IMR-90 (cell line): Measurements from ENCODE around the gene MEIOB.

Source experiments
- NFE2L2 ChIP-seq: fragments of 150-350 bp; IDR thresholded peaks from 2 replicates; pipeline ENCODE4 v1.6.1; 2016; ENCODE audit warnings: low read depth, mild to moderate bottlenecking, low read length
- RAD21 ChIP-seq: IDR thresholded peaks from 2 replicates; pipeline ENCODE4 v1.6.1; 2012; ENCODE audit warnings: low read length, improper control_type of control experiment
- RFX5 ChIP-seq: IDR thresholded peaks from 2 replicates; pipeline ENCODE4 v1.8.0; 2012; ENCODE audit warnings: low read depth, mild to moderate bottlenecking, low read length, moderate library complexity
- TF ChIP-seq, protein P1 (sequence below): conservative IDR thresholded peaks from 2 replicates; pipeline ENCODE4 v1.5.1; 2012; ENCODE audit warnings: mild to moderate bottlenecking, low read depth, low read length, improper control_type of control experiment

DNA sequence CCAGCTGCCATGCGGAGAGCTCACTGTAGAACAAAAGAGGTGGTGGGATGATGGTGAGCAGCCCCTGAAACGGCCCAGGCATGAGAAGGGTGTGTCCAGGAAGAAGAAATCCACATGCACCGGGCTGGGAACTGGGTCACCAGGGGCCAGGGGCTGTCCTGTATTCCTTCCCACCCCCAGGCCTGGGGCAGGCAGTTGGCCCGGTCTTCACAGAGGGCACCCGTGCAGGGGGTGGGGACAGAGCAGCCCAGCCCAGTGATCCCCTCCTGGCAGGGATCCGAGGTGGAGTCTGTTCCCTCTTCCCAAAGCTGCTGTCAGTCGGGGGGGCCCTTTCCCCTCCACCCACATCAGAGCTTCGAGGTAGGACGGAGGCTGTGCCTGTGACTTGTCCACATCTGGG lies 37.0 kb upstream of the MEIOB start:
- TF ChIP-seq, protein P1, sequence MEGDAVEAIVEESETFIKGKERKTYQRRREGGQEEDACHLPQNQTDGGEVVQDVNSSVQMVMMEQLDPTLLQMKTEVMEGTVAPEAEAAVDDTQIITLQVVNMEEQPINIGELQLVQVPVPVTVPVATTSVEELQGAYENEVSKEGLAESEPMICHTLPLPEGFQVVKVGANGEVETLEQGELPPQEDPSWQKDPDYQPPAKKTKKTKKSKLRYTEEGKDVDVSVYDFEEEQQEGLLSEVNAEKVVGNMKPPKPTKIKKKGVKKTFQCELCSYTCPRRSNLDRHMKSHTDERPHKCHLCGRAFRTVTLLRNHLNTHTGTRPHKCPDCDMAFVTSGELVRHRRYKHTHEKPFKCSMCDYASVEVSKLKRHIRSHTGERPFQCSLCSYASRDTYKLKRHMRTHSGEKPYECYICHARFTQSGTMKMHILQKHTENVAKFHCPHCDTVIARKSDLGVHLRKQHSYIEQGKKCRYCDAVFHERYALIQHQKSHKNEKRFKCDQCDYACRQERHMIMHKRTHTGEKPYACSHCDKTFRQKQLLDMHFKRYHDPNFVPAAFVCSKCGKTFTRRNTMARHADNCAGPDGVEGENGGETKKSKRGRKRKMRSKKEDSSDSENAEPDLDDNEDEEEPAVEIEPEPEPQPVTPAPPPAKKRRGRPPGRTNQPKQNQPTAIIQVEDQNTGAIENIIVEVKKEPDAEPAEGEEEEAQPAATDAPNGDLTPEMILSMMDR, result no peak
- TF ChIP-seq NFE2L2, result no peak
- no peak for TF ChIP-seq RAD21
- no peak for TF ChIP-seq RFX5
